Measurements from ENCODE around the gene RHOT2.
A peak's percentile ranks its signal among the peaks of the same experiment; 100 is the strongest.
"Not testable (repeated sequence)": the region's sequence is repeated elsewhere in the genome, so short reads cannot be mapped to it uniquely, and the experiment has no call there.

The RHOT2 gene

GRCh38 chr16:708959-709358 lies 41.0 kb downstream of the RHOT2 start:
- no peak overlapping the region for H3K4me3 ChIP-seq (ENCODE audit: low read depth, low read length)
- TF ChIP-seq CTCF (IDR thresholded peaks at IDR 0.05; ENCODE audit: insufficient read depth, low read depth, low read length, missing control alignments): no peak
- DNase-seq (ENCODE audit: low read depth): no peak

- DNase-seq (ENCODE audit: low read depth): no peak
- no peak for TF ChIP-seq CTCF (IDR thresholded peaks at IDR 0.05; ENCODE audit: insufficient read depth, low read depth, low read length, missing control alignments)
- no peak overlapping the region for H3K4me3 ChIP-seq (ENCODE audit: low read depth, low read length)
Observed at GRCh38 chr16:709566-710499, 41.9 kb downstream of the RHOT2 start.

GRCh38 chr16:710500-711075 lies 42.7 kb downstream of the RHOT2 start:
- no peak for TF ChIP-seq CTCF (IDR thresholded peaks at IDR 0.05; ENCODE audit: insufficient read depth, low read depth, low read length, missing control alignments)
- H3K4me3 ChIP-seq (ENCODE audit: low read depth, low read length): no peak overlapping the region
- DNase-seq (ENCODE audit: low read depth): no peak

- no peak for TF ChIP-seq CTCF (IDR thresholded peaks at IDR 0.05; ENCODE audit: insufficient read depth, low read depth, low read length, missing control alignments)
- H3K4me3 ChIP-seq (ENCODE audit: low read depth, low read length): no peak overlapping the region
- no peak for DNase-seq (ENCODE audit: low read depth)
Observed at GRCh38 chr16:711084-711483, 43.2 kb downstream of the RHOT2 start.

GRCh38 chr16:711548-712320 lies 43.8 kb downstream of the RHOT2 start:
- H3K4me3 ChIP-seq (ENCODE audit: low read depth, low read length): no peak overlapping the region
- peak; percentile 91 for TF ChIP-seq CTCF (IDR thresholded peaks at IDR 0.05; ENCODE audit: insufficient read depth, low read depth, low read length, missing control alignments)
- DNase-seq (ENCODE audit: low read depth): peak; percentile 82

- TF ChIP-seq CTCF (IDR thresholded peaks at IDR 0.05; ENCODE audit: insufficient read depth, low read depth, low read length, missing control alignments): peak; percentile 13
- DNase-seq (ENCODE audit: low read depth): peak; percentile 58
- H3K4me3 ChIP-seq (ENCODE audit: low read depth, low read length): not testable (repeated sequence)
Observed at GRCh38 chr16:712740-713250, 44.9 kb downstream of the RHOT2 start.
